ENCODE measurements around the gene UCP3. TPM values are rescaled to one million over a fixed set of nuclear protein-coding genes. Genes with fewer than 3 reads are reported as not detected.

UCP3 gene
- total and polyA plus RNA-seq, 8 donors, result under 0.01 to 28.0 (median 0.70) TPM; not detected in 1

- 65 to 78% (median 67%) methylated on average over 10 to 11 of the region's 11 CpGs for WGBS, 5 donors
- Histone ChIP-seq H3K4me1 (peaks cover 0 to 40% (median 19%) of the 10 kb centered on the region in 4 donors), H3K4me3 (no peak overlapping the region), H3K36me3 (peaks cover 17 to 48% (median 37%) of the 10 kb centered on the region in 4 donors), H3K27ac (peak overlapping the region in 3 of 5 donors; percentile 27 to 62 (median 49)), H3K9me3 (no peaks in the 10 kb centered on the region), H3K27me3 (no peaks in the 10 kb centered on the region)
- intact Hi-C loops (cut with DNase I; ENCODE audit: low total_unique reads), result loop anchor here (10.0 kb wide), 1 partner anchor 52 kb away; no protein-coding TSS in a partner anchor
- peak in 1 of 2 donors; percentile 46 for DNase-seq
- TF ChIP-seq POLR2A (IDR thresholded peaks at IDR 0.05), result no peak
- TF ChIP-seq POLR2AphosphoS5 (IDR thresholded peaks at IDR 0.05), result no peak
- no peak for TF ChIP-seq EP300 (IDR thresholded peaks at IDR 0.05)
- no peak for TF ChIP-seq CTCF (IDR thresholded peaks at IDR 0.05)
Measured at GRCh38 chr11:73972620-73973449, 36.0 kb downstream of the UCP3 start.

- peaks cover 0 to 38% (median 18%) of the 10 kb centered on the region in 4 donors for H3K4me1 ChIP-seq
- no peak overlapping the region for H3K27ac ChIP-seq
- peaks cover 17 to 41% (median 31%) of the 10 kb centered on the region in 4 donors for H3K36me3 ChIP-seq
- H3K9me3 ChIP-seq, result no peaks in the 10 kb centered on the region
- DNase-seq, result no peak
- no peaks in the 10 kb centered on the region for H3K27me3 ChIP-seq
- intact Hi-C loops (cut with DNase I; ENCODE audit: low total_unique reads), result loop anchor here (10.0 kb wide), 1 partner anchor 53 kb away; no protein-coding TSS in a partner anchor
- TF ChIP-seq POLR2A (IDR thresholded peaks at IDR 0.05) (no peak), CTCF (IDR thresholded peaks at IDR 0.05) (no peak), EP300 (IDR thresholded peaks at IDR 0.05) (no peak), POLR2AphosphoS5 (IDR thresholded peaks at IDR 0.05) (no peak)
- H3K4me3 ChIP-seq, result no peak overlapping the region
- 85 to 100% (median 96%) methylated on average over 1 of the region's 1 CpG for WGBS, 5 donors
Measured at GRCh38 chr11:73972187-73972586, 36.7 kb downstream of the UCP3 start.

- intact Hi-C loops (cut with DNase I; ENCODE audit: low total_unique reads), result loop anchor here (10.0 kb wide), 1 partner anchor 54 kb away; no protein-coding TSS in a partner anchor
- TF ChIP-seq POLR2AphosphoS5 (IDR thresholded peaks at IDR 0.05) (no peak), EP300 (IDR thresholded peaks at IDR 0.05) (no peak), POLR2A (IDR thresholded peaks at IDR 0.05) (no peak), CTCF (IDR thresholded peaks at IDR 0.05) (no peak)
- H3K36me3 ChIP-seq, result peaks cover 12 to 32% (median 22%) of the 10 kb centered on the region in 4 donors
- WGBS, 5 donors, result 75 to 86% (median 84%) methylated on average over 6 of the region's 6 CpGs
- H3K27ac ChIP-seq, result no peak overlapping the region
- DNase-seq, result no peak
- no peaks in the 10 kb centered on the region for H3K27me3 ChIP-seq
- no peak overlapping the region for H3K4me3 ChIP-seq
- no peaks in the 10 kb centered on the region for H3K9me3 ChIP-seq
- peaks cover 0 to 30% (median 18%) of the 10 kb centered on the region in 4 donors for H3K4me1 ChIP-seq
Measured at GRCh38 chr11:73971175-73971719, 37.6 kb downstream of the UCP3 start.

GRCh38 chr11:73969991-73970800 is 38.7 kb downstream of the UCP3 start:
- intact Hi-C loops (cut with DNase I; ENCODE audit: low total_unique reads), result loop anchor here (10.0 kb wide), 1 partner anchor 55 kb away; no protein-coding TSS in a partner anchor
- peak in 1 of 2 donors; percentile 40 for DNase-seq
- peaks cover 4 to 21% (median 11%) of the 10 kb centered on the region in 4 donors for H3K36me3 ChIP-seq
- no peak overlapping the region for H3K27ac ChIP-seq
- H3K4me1 ChIP-seq, result peaks cover 0 to 25% (median 18%) of the 10 kb centered on the region in 4 donors
- WGBS, 5 donors, result 64 to 79% (median 70%) methylated on average over 12 to 13 of the region's 13 CpGs
- no peak overlapping the region for H3K4me3 ChIP-seq
- no peak for TF ChIP-seq CTCF (IDR thresholded peaks at IDR 0.05)
- no peak for TF ChIP-seq EP300 (IDR thresholded peaks at IDR 0.05)
- no peak for TF ChIP-seq POLR2AphosphoS5 (IDR thresholded peaks at IDR 0.05)
- no peak for TF ChIP-seq POLR2A (IDR thresholded peaks at IDR 0.05)
- H3K27me3 ChIP-seq, result no peaks in the 10 kb centered on the region
- H3K9me3 ChIP-seq, result no peaks in the 10 kb centered on the region

Measured in stomach (tissue), 9 donors.